Midbrain (tissue), 1 donor: Measurements from ENCODE around the gene SATB2.

Experiments used
- DNase-seq: peaks from one replicate; lab custom pipeline; 2025; lab: John Stamatoyannopoulos, UW

Gene SATB2

DNA sequence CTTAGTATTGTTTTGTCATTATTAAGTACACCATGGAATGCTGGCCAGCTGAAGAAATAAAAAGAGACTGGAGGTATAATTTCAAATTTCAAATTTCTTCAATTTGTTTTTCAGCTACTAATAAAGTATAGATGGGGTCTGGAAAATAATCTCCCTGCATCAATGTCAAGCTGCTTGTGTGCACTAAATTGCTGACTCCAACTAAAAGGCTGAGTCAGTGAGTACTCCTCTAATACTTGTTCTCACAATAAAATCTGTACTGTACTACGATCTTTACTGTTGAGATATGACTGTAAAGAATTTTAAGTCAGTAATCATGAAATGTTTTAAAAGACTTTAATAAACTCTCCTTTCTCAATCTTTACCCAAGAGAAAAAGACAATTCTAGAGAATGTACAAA lies 131.9 kb downstream of the SATB2 start:
- DNase-seq = no peak

- DNase-seq = no peak
Measured at GRCh38 chr2:199322151-199322550, 135.6 kb downstream of the SATB2 start.

- DNase-seq = no peak
Measured at GRCh38 chr2:199317646-199318045, 140.1 kb downstream of the SATB2 start.

GRCh38 chr2:199316851-199317250 lies 140.9 kb downstream of the SATB2 start:
- no peak for DNase-seq

- no peak for DNase-seq
Measured at GRCh38 chr2:199315299-199316179, 142.2 kb downstream of the SATB2 start.

DNA sequence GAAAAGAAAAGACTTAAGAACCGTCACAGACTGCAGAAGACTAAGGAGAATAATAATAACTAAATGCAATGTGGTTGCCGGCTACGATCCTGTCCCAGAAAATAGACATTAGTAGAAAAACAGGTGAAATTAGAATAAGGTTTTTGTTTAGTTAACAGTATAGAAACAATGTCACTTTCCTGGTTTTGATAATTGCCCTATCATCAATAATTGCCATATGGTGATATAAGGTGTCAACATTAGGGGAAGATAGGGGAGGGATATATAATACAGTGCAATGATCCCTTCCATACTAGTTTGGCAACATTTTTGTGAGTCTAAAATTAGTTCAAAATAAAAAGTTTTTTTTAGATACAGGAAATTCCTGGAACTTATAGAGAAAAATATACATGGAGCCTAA lies 144.8 kb downstream of the SATB2 start:
- no peak for DNase-seq

- no peak for DNase-seq
Measured at GRCh38 chr2:199310771-199311585, 146.8 kb downstream of the SATB2 start.

GRCh38 chr2:199309973-199310372 lies 147.8 kb downstream of the SATB2 start:
- DNase-seq = no peak

GRCh38 chr2:199309411-199309810 lies 148.3 kb downstream of the SATB2 start:
- no peak for DNase-seq

DNA sequence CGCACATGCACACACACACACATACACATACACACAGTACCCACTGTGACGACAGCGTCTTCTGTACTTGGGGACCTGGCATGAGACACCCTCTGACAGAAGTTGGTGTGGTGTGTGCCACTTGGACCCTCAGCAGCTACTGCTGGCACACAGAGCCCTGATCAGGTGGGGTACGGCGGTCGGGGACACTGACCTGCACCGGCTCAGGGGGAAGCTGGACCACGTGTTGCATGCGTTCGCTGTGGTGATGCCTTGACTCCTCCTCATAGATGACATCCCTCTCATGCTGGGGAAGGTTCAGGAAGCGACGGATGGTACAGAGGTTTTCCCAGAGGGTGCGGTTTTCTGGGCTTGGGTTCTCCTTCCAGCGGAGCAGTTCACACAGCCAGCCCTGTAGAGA lies 149.2 kb downstream of the SATB2 start:
- no peak for DNase-seq

DNA sequence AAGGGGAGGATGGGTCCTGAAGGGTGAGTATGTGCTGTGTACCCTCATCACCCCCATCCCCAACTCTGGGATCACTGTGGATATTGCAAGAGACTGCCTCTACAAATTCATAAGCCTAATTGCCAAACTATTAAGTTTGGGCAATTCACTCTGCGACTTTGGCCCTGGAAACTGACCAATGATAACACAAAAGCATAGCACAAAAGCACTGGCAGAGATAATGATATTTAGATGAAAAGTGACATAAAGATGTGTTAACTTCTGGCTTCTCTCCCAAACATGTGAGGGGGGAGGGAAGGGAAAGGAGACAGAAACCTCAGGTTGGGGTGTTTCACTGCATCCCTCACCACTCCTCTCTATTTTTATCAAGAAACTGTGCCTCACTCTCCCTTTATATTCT lies 150.3 kb downstream of the SATB2 start:
- no peak for DNase-seq

- no peak for DNase-seq
Measured at GRCh38 chr2:199306116-199306515, 151.6 kb downstream of the SATB2 start.

- DNase-seq = peak; percentile 4
Measured at GRCh38 chr2:199303728-199304177, 154.0 kb downstream of the SATB2 start.

GRCh38 chr2:199302851-199303250 lies 154.9 kb downstream of the SATB2 start:
- no peak for DNase-seq

DNA sequence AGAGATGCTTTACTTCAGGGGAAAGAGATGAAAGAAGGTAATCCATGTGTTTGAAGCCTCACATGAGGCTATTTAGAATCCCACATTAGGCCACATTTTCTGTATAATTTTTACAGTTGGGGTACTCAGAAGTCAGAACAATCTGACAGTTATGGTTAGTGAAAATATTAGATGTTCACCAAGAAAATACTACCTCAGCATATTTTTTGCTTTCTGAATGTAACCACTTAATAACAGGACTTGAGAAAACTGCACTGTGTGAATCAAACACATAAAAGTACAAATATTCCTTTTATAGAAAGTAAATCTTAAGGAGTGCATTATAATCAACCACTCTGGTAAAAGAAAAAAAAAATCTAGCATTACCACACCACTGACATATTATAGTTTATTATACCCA lies 169.3 kb downstream of the SATB2 start:
- DNase-seq = no peak

GRCh38 chr2:199282309-199282708 lies 175.4 kb downstream of the SATB2 start:
- no peak for DNase-seq

- no peak for DNase-seq
Measured at GRCh38 chr2:199279146-199279545, 178.6 kb downstream of the SATB2 start.

DNA sequence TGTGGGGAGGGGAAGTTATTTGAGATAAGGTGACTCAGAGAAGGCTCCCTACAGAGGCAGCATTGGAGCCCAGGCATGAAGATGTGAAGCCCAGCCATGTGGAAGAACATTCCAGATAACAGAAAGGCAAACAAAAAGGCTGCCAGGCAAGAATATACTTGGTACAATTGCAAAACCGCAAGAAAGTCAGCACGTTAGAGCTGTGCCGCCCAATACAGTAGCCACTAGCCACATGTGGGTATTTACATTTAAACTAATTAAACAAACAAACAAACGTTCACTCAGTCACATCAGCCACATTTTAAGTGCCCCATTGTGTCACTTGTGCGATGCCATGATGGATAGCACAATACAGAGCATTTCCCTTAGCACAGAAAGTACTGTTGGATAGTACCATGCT lies 179.6 kb downstream of the SATB2 start:
- no peak for DNase-seq

DNA sequence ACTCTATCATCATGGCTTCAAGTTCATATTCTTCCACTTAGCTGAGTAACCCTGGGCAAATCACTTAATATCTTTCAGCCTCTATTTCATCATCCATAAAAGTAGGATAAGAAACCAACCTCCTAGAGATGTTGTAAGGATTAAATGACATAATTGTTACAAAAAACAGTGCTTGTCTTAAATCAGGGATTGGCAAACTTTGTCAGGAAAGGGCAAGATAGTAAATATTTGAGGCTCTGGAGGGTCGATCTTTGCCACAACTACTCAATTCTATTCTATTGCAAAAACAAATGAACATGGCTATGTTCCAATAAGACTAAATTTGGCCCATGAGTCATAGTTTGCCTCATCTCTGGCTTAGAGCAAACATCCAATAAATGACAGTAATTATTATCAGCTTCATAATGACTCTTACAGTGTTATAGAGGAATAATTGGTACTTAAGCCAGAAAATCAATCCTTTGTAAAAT lies 184.7 kb downstream of the SATB2 start:
- no peak for DNase-seq

- DNase-seq = no peak
Measured at GRCh38 chr2:199261936-199262335, 195.8 kb downstream of the SATB2 start.

DNA sequence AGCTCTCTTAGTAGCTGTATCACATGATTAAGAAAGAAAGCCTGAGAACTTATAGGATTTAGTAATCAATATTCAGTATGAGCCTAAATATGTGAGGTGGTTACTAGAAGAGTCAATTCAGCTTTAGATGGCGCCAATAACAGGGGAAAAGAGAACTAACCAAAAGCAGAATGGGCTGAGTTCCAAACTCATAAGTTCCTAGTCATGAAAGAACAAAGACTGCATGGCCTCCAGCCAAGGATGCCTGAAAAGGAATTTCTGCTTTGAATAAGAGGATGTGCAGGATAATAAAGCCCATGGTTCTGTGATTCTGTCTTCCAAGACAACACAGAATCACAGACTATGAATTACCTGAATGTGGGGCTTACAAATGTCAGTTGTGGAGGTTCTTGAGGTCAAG lies 196.5 kb downstream of the SATB2 start:
- peak; percentile 17 for DNase-seq

- DNase-seq = no peak
Measured at GRCh38 chr2:199259671-199260070, 198.1 kb downstream of the SATB2 start.

DNA sequence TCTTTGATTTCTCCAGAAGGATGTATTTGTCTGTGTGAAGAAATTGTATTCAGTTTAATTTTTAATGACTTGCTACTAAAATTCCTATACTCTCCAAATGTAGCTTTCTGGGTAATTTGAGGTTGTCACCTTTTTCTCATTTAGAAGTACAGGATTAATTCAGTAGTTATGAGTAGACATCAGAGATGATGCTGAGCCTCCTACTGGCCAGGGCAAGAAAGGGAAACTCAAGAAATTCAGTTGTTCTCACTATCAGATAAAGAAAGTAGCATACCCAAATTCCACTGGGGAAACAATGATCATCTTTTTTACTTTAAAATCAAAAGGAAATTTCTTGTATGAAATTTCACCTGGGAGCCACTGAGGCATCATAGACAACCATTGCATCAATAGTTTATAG lies 199.4 kb downstream of the SATB2 start:
- DNase-seq = no peak
